ENCODE measurements around the gene CACNG1. TPM values are rescaled to one million over a fixed set of nuclear protein-coding genes. Genes with fewer than 3 reads are reported as not detected.

CACNG1 gene
- total RNA-seq, 1 donor from 2014 or later, result not detected

- no peak for DNase-seq (ENCODE audit: low spot score)
- H3K27me3 Mint-ChIP-seq (ENCODE audit: unreplicated experiment), result no peaks in the 10 kb centered on the region
- H3K4me1 Mint-ChIP-seq (ENCODE audit: unreplicated experiment), result peaks cover 2% of the 10 kb centered on the region
- H3K4me3 Mint-ChIP-seq (ENCODE audit: unreplicated experiment), result no peak overlapping the region
- H3K9me3 Mint-ChIP-seq (ENCODE audit: unreplicated experiment), result peaks cover 7% of the 10 kb centered on the region
- TF ChIP-seq, protein P1, sequence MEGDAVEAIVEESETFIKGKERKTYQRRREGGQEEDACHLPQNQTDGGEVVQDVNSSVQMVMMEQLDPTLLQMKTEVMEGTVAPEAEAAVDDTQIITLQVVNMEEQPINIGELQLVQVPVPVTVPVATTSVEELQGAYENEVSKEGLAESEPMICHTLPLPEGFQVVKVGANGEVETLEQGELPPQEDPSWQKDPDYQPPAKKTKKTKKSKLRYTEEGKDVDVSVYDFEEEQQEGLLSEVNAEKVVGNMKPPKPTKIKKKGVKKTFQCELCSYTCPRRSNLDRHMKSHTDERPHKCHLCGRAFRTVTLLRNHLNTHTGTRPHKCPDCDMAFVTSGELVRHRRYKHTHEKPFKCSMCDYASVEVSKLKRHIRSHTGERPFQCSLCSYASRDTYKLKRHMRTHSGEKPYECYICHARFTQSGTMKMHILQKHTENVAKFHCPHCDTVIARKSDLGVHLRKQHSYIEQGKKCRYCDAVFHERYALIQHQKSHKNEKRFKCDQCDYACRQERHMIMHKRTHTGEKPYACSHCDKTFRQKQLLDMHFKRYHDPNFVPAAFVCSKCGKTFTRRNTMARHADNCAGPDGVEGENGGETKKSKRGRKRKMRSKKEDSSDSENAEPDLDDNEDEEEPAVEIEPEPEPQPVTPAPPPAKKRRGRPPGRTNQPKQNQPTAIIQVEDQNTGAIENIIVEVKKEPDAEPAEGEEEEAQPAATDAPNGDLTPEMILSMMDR (IDR thresholded peaks at IDR 0.05; ENCODE audit: unreplicated experiment), result no peak
- peaks cover 7% of the 10 kb centered on the region for H3K36me3 Mint-ChIP-seq (ENCODE audit: low read depth, unreplicated experiment)
- no peak overlapping the region for H3K27ac Mint-ChIP-seq (ENCODE audit: unreplicated experiment)
Measured at GRCh38 chr17:67044940-67045339, 586 bp downstream of the CACNG1 start.

DNA sequence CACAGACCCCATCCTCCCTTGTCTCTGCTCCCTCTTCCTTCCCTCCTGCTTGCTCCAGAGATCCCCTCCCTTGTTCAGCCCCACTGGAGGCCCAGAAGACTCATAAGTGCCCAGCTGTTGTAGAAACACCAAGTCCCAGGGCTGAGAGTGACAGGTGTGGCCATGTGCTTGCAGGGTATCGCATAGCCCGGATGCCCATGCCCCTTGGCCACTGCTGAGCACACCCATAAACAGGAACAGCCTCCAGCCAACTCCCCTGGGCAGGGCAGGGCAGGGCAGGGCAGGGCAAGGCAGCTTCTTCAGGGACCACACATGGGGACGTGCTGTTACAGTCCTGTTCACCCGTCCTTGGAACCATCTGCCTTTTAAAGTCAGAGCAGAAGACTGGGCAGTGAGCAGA is 2.0 kb downstream of the CACNG1 start:
- Mint-ChIP-seq H3K36me3 (ENCODE audit: low read depth, unreplicated experiment) (peaks cover 7% of the 10 kb centered on the region), H3K27me3 (ENCODE audit: unreplicated experiment) (no peaks in the 10 kb centered on the region), H3K27ac (ENCODE audit: unreplicated experiment) (no peak overlapping the region), H3K4me3 (ENCODE audit: unreplicated experiment) (no peak overlapping the region), H3K9me3 (ENCODE audit: unreplicated experiment) (peaks cover 7% of the 10 kb centered on the region), H3K4me1 (ENCODE audit: unreplicated experiment) (peaks cover 2% of the 10 kb centered on the region)
- no peak for DNase-seq (ENCODE audit: low spot score)
- TF ChIP-seq, protein P1 (IDR thresholded peaks at IDR 0.05; ENCODE audit: unreplicated experiment), result no peak

- Mint-ChIP-seq H3K36me3 (ENCODE audit: low read depth, unreplicated experiment) (peaks cover 7% of the 10 kb centered on the region), H3K9me3 (ENCODE audit: unreplicated experiment) (peaks cover 7% of the 10 kb centered on the region), H3K4me1 (ENCODE audit: unreplicated experiment) (peaks cover 2% of the 10 kb centered on the region), H3K27ac (ENCODE audit: unreplicated experiment) (no peak overlapping the region), H3K4me3 (ENCODE audit: unreplicated experiment) (no peak overlapping the region), H3K27me3 (ENCODE audit: unreplicated experiment) (peaks cover 1% of the 10 kb centered on the region)
- no peak for DNase-seq (ENCODE audit: low spot score)
- TF ChIP-seq, protein P1 (IDR thresholded peaks at IDR 0.05; ENCODE audit: unreplicated experiment), result no peak
Measured at GRCh38 chr17:67047382-67047781, 3.0 kb downstream of the CACNG1 start.

DNA sequence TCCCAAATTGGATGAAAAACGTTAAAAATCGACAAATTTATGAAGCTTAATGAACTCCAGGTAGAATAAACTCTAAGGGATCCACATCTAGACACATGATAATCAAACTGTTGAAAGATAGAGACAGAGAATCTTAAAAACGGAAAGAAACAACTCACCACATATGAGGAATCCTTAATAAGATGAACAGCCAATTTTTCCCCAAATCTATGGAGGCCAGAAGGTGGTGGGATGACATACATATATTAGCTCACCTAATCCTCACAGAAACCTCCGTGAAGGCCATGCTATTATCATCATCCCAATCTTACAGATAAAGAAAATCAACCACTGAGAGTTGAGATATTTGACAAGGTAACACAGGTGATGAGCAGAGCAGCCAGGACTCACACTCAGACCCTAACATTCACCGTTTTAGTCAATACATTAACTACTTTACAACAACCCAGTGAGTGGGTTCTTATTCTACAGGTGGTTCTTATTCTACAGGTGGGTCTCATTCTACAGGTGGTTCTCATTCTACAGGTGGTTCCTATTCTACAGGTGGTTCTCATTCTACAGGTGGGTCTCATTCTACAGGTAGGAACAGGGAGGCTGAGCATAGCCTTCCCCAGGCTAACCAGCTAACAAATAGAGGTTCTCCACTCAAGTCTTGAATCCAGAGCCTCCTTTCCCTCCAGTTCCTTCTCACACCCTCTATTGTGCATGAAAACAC is 4.8 kb downstream of the CACNG1 start:
- H3K27ac Mint-ChIP-seq (ENCODE audit: unreplicated experiment), result no peak overlapping the region
- H3K9me3 Mint-ChIP-seq (ENCODE audit: unreplicated experiment), result peaks cover 7% of the 10 kb centered on the region
- H3K36me3 Mint-ChIP-seq (ENCODE audit: low read depth, unreplicated experiment), result peaks cover 7% of the 10 kb centered on the region
- H3K27me3 Mint-ChIP-seq (ENCODE audit: unreplicated experiment), result peaks cover 1% of the 10 kb centered on the region
- TF ChIP-seq, protein P1 (IDR thresholded peaks at IDR 0.05; ENCODE audit: unreplicated experiment), result no peak
- DNase-seq (ENCODE audit: low spot score), result no peak
- H3K4me3 Mint-ChIP-seq (ENCODE audit: unreplicated experiment), result no peak overlapping the region
- H3K4me1 Mint-ChIP-seq (ENCODE audit: unreplicated experiment), result peaks cover 2% of the 10 kb centered on the region

- Mint-ChIP-seq H3K4me3 (ENCODE audit: unreplicated experiment) (no peak overlapping the region), H3K27ac (ENCODE audit: unreplicated experiment) (no peak overlapping the region), H3K9me3 (ENCODE audit: unreplicated experiment) (peaks cover 7% of the 10 kb centered on the region), H3K27me3 (ENCODE audit: unreplicated experiment) (peaks cover 1% of the 10 kb centered on the region), H3K36me3 (ENCODE audit: low read depth, unreplicated experiment) (peaks cover 11% of the 10 kb centered on the region), H3K4me1 (ENCODE audit: unreplicated experiment) (peaks cover 2% of the 10 kb centered on the region)
- DNase-seq (ENCODE audit: low spot score), result no peak
- TF ChIP-seq, protein P1 (IDR thresholded peaks at IDR 0.05; ENCODE audit: unreplicated experiment), result no peak
Measured at GRCh38 chr17:67050066-67050465, 5.7 kb downstream of the CACNG1 start.

Measured in endothelial cell (in vitro differentiated cells).